Hindlimb muscle (tissue), 1 donor: Measurements from ENCODE around the gene WFDC13. TPM values are rescaled to one million over a fixed set of nuclear protein-coding genes. Genes with fewer than 3 reads are reported as not detected.

Source experiments
- polyA plus RNA-seq: library from polyadenylated mRNA; unstranded; fragments of 120-200 nt; gene quantifications from one replicate; pipeline ENCODE4 v1.2.1, GENCODE V29; 2013; ENCODE audit not compliant: insufficient read length

Gene WFDC13
- polyA plus RNA-seq, 1 donor = not detected

Other genes starting within 250 kb of the WFDC13 start
- gene WFDC2, start 232.3 kb upstream of the WFDC13 start, polyA plus RNA-seq = not detected
- not detected for gene SPINT3, start 186.4 kb upstream of the WFDC13 start, polyA plus RNA-seq
- gene WFDC6, start 162.6 kb upstream of the WFDC13 start, polyA plus RNA-seq = not detected
- gene EPPIN, start 154.6 kb upstream of the WFDC13 start, polyA plus RNA-seq = 0.12 TPM
- gene WFDC8, start 122.8 kb upstream of the WFDC13 start, polyA plus RNA-seq = not detected
- gene WFDC10A, start 72.3 kb upstream of the WFDC13 start, polyA plus RNA-seq = not detected
- not detected for gene WFDC9, start 70.8 kb upstream of the WFDC13 start, polyA plus RNA-seq
- not detected for gene WFDC11, start 31.8 kb upstream of the WFDC13 start, polyA plus RNA-seq
- not detected for gene WFDC10B, start 3.0 kb downstream of the WFDC13 start, polyA plus RNA-seq
- not detected for gene SPINT4, start 20.3 kb downstream of the WFDC13 start, polyA plus RNA-seq
- gene WFDC3, start 89.8 kb downstream of the WFDC13 start, polyA plus RNA-seq = 0.92 TPM
- gene DNTTIP1, start 89.9 kb downstream of the WFDC13 start, polyA plus RNA-seq = 50.5 TPM
- 26.2 TPM for gene UBE2C, start 110.6 kb downstream of the WFDC13 start, polyA plus RNA-seq
- gene TNNC2, start 125.3 kb downstream of the WFDC13 start, polyA plus RNA-seq = 9,031 TPM
- gene SNX21, start 131.8 kb downstream of the WFDC13 start, polyA plus RNA-seq = 34.7 TPM
- 19.9 TPM for gene ACOT8, start 155.4 kb downstream of the WFDC13 start, polyA plus RNA-seq
- gene ZSWIM3, start 155.6 kb downstream of the WFDC13 start, polyA plus RNA-seq = 4.2 TPM
- gene ZSWIM1, start 179.2 kb downstream of the WFDC13 start, polyA plus RNA-seq = 11.9 TPM
- 9.2 TPM for gene SPATA25, start 185.6 kb downstream of the WFDC13 start, polyA plus RNA-seq
- gene NEURL2, start 189.2 kb downstream of the WFDC13 start, polyA plus RNA-seq = 24.5 TPM
- gene CTSA, start 189.3 kb downstream of the WFDC13 start, polyA plus RNA-seq = 68.0 TPM
- gene PLTP, start 210.1 kb downstream of the WFDC13 start, polyA plus RNA-seq = 26.2 TPM
- gene PCIF1, start 232.6 kb downstream of the WFDC13 start, polyA plus RNA-seq = 26.4 TPM